Hematopoietic multipotent progenitor cell (in vitro differentiated cells): Measurements from ENCODE around the gene SH2D6. TPM values are rescaled to one million over a fixed set of nuclear protein-coding genes. Genes with fewer than 3 reads are reported as not detected.
"Not testable (repeated sequence)": the region's sequence is repeated elsewhere in the genome, so short reads cannot be mapped to it uniquely, and the experiment has no call there.

Experiments used
- DNase-seq, 3 donors: peaks; one replicate each; pipeline ENCODE4 v3.0.0-alpha.2; 2011 to 2015; ENCODE audit warnings: low read depth in 2 of 3, low spot score in 2 of 3
- total RNA-seq: library from RNA; depleted of rRNA; stranded (reverse); fragments of >200 nt; gene quantifications from one replicate; pipeline ENCODE4 v1.2.3, GENCODE V29; 2012

The SH2D6 gene
- total RNA-seq, 1 donor: not detected

DNA sequence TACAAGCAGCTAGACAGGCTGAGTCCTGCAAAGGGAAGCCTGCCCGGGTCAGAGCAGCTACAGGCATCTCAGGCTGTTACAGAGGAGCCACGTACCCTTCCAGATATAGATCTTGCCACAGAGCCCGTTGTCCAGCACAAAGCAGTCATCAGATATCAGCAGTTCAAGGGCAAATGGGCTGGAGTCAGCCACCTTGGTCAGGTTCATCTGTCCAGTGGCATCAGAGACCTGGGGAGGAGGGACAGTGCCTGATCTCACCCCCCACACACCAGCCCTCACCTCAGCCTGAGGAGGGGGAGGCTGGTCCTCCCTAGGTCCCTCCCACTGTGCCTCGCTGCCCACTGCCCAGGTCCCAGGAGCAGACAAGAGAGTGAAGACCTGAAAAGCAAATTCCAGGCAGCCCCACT lies 20.6 kb upstream of the SH2D6 start:
- DNase-seq: no peak

DNA sequence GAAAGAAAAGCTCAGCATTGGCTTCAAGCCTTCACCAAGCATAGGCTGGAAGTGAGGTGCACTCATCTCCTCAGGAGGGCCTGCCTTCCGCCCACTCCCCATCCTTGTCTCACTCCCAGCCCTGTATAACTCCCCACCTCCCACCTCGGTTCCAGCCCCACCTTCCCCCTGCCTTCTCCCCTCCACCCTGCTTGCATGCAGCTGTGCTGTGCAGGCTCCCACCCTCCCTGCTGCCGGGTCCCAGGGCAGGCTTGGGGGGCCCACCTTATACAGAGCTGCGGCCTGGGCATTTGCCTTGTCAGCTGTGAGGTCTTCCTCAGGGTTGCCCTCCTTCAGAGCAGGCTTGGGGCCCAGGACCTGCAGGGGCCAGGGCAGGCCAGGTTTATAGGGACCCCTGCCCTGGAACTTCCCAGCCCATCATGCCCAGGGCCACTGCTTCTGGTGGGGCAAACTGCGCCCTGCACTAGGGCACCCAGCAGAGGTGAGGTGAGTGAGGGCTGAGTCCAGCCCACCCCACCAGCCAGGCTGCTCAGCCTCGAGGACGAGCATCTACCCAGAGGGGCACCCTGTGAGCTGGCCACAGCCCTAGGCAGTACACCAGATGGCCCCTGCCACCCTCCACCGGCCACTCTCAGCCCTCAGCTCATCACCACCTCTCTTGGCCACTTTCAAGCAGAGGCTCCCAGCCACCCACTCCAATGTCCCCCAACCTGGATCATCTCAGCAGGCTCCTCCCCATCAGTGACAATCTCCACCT lies 19.9 kb upstream of the SH2D6 start:
- no peak for DNase-seq

DNA sequence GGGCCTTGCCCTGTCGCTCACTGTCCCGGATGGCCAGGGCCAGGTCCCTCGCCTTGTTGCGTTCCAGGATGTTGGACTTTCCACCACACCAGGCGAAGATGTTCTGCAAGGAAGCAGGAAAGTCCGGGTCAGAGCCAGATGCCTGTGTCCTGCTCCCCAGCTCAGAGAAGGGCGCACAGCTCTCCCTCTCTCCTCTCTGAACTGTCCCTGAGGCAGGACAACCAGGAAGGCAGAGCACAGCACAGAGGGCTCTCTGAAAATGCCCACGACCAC lies 19.4 kb upstream of the SH2D6 start:
- no peak for DNase-seq

- no peak for DNase-seq
Observed at GRCh38 chr2:85400023-85400422, 18.5 kb upstream of the SH2D6 start.

- no peak for DNase-seq
Observed at GRCh38 chr2:85400541-85401463, 17.7 kb upstream of the SH2D6 start.

- DNase-seq: no peak
Observed at GRCh38 chr2:85401464-85401805, 17.1 kb upstream of the SH2D6 start.

DNA sequence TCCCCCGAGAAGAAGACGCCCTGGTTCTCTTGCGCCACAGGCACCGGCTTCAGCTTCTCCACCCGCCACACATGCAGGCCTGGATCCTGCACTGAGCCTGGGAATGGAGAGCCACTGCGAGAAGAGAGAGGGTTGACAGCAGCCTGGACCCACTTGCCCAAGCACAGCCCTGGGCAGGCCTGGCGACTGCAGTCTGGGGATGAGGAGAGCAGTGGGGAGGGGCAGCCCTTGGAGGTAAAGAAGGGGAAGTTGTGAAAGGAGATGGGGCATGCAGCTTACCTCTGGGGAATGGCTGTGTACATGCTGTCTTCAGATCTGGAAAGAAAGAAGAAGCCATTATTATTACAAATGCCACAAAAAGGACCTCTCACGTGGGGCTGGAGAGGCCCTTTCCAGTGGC lies 16.7 kb upstream of the SH2D6 start:
- peak in 1 of 3 donors; percentile 36 for DNase-seq

DNA sequence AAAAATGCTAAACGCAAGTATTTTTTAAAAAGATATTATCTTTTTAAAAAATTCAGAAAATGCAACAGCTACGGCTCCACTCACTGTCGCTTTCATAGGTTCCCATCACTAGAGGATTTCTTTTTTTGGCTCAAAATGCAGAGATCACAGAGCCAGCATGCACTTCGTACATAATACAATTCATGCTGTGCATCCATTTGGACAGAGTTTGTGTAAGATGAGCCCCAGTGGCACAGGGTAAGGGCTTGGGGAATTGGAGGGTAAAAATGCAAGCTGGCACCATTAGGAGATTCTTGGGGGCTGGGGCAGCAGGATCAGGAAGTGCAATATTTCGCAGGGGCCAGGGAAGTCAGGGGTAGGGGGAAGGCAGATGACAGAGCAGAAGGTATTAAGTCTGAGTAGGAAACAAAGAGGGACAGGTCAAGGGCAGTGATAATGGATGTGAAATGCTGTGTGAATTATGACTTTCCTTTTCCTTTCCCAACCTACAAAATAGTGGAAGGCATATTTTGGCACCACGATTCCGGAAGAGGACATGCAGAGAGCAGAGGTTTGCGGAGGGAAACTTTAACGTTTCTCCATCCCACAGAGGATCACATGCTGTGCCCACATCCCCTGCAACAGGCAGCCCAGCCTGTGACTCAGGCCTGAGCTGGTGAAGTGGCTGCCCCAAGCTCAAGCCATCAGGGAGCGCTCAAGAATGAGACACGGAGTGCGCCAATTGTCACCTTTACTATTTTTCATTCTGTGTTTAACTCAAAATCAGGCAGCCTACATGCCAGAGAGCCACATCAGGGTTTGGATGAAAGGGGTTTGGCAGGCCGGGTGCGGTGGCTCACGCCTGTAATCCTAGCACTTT lies 13.1 kb upstream of the SH2D6 start:
- DNase-seq: peak in 2 of 3 donors; percentile 92 to 93

DNA sequence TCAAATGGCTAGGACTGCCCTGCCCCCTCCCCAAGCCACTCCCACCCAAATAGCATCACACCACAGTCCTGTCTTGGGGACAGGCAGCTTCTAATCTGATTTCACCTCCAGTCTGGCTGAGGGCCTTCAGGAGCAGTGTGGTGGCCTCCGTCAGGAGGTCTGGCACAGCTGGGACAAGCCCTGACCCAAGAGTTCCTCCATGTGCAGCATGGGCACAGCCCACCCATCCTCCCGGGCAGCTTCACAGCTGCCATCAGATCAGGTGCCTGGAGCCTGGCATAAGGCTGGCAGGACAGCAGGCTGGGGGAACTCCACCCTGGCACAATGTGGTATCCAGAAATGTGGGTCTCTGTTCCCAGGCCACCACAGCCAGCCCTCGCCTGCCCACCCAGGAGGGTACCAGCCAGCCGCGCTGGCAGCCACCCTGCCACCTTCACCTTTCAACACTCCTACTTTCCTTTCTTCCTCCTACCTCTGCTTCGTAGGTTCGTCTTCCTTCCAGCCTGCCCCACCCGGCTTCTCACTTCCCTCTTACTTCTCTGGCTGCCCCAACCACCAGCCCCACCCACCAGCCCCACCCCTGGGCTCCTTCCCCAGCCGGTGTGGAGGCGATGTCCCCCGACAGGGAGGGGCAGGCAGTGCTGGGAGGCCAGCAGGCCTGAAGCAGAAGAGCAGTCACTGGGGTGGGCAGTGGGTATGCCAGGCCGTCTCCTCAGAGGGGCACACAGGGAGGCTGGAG lies 8.5 kb upstream of the SH2D6 start, which contains the start of gene CAPG:
Gene CAPG, minus strand, starts transcription at position 522 of the 739 bp plus-strand sequence. CDS start 8,221 bp downstream, outside the sequence.
- DNase-seq: peak in 2 of 3 donors; percentile 52 to 55

DNA sequence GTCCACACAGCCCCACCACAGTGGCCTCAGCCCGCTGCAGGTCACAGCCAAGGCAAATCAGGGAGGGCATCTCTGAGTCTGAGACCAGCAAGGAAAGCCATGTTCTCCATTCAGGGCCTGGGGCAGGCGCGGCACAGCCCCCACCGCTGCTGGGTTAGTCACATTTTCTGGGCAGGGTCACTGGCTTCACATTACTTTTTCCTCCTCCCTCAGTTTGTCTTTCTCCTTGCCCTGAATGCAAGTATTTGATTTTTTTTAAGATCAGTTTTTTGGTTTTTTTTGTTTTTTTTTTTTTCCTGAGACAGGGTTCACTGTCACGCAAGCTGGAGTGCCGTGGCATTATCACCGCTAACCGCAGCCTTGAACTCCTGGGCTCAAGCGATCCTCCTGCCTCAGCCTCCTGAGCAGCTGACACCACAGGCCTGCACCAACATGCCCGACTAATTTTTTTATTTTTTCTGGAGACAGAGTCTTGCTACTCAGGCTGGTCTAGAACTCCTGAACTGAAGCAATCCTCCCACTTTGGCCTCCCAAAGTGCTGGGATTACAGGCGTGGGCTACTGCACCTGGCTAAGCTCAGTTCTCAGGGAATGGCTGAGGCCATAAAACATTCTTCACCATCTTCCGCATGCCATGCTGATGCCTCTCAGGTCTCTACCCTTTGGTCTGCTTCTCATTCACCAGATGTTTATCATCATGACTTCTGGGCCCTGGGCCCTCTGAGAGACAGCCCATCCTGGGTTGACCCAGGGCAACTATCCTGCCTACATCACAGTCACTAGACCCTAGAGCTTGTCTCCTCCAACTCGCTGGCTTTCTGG lies 7.7 kb upstream of the SH2D6 start:
- DNase-seq: no peak

- no peak for DNase-seq
Observed at GRCh38 chr2:85411405-85411748, 7.1 kb upstream of the SH2D6 start.

- DNase-seq: peak in 2 of 3 donors; percentile 69 to 82
Observed at GRCh38 chr2:85413592-85414420, 4.7 kb upstream of the SH2D6 start.

DNA sequence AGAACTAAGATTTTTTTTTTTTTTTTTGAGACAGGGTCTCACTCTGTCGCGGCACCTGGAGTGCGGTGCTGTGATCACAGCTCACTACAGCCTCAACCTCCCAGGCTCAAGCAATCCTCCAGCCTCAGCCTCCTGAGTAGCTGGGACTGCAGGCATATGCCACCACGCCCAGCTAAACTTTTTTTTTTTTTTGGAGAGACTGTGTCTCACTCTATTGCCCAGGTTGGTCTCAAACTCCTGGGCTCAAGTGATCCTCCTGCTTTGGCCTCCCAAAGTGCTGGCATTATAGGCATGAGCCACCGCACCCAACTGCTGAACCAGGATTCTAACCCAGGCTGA lies 4.1 kb upstream of the SH2D6 start:
- not testable (repeated sequence) for DNase-seq

- no peak for DNase-seq
Observed at GRCh38 chr2:85414761-85415553, 3.6 kb upstream of the SH2D6 start.

DNA sequence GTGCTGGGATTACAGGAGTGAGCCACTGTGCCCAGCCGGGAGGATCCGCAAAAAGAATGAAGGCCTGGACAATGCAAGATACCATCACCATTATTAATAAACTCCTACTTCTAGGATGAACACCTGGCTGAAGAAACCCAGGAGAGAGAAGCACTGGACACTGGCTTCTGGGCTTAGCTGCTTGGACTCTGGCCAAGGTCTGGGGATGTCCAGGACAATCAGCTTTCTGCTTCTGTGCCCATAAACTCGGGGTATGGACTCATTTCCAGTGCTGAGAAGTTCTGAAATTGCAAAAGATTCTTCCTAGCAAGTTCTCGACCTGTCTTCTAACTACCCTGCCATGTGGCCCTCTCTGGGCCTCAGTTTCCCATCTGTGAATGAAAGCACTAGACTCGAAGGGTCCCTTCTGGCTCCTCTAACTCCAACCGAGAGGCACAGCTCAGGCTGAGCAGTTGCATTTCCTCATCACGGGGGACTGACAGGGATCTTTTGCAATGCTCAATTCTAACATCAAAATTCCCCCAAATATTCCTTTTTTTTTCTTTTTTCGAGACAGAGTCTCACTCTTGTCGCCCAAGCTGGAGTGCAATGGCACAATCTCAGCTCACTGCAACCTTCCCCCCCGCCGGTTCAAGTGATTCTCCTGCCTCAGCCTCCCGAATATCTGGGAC lies 2.4 kb upstream of the SH2D6 start:
- DNase-seq: no peak

DNA sequence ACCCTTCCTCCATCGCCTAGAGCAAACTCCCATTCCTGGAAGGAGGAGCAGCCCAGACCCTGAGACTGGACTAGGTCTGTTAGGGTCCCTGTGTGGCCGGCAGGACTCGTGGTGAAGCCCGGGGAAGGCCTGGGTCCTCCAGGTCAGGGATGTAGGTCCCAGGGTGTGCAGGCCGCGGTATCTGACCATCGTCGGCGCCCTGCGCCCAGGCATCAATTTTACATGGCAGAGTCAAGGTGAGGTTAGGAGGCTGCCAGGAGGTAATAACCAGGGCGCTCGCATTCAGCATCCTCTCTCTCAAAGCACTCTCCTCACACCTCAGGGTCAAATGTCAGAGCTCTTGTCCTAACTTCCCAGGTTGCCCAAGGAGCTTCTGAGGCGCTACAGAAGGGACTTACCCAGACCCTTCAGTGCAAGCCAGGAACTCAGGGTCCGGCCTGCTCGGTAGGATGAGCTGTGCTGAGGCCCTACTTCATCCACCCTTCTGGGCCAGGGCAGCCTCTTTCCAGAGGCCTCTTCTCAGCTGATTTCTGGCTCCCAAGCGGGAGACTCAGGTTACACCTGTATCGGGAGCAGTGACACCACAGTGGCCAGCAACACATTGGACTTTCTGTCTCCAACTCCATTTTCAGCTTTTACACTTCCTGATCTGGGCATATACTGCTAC lies 628 bp downstream of the SH2D6 start:
- DNase-seq: no peak
